Ramos (cell line): ENCODE results near the gene MTNR1B.

Source experiments
- in situ Hi-C: fragments of 300-500 bp; cut with MboI; formaldehyde crosslinking; loops from one replicate; pipeline ENCODE4 v1.14.3; 2022; ENCODE audit warnings: low sequenced_read_pairs; ENCODE audit not compliant: unreplicated experiment

Gene MTNR1B

GRCh38 chr11:92975285-92975684, 5.8 kb downstream of the MTNR1B start:
- in situ Hi-C loops: no loop called here

DNA sequence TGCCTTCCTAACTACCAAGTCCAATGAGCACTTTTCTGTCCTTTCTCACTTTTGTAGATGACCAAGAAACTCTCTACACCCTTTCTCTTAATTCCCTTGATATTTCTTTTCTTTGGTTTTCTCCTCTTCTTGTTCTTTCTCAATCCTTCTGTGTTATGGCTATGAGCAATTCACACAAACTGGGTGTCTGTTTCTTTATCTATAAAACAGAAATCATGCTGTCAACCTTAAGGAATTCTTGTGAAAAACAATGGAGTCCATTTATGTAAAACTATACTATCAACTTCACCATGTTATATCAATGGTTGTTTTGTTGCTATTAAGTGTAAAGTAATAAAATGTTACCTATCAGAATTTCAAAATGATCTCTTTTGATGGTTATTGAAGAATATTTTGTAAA, 7.2 kb downstream of the MTNR1B start:
- in situ Hi-C loops: no loop called here

- in situ Hi-C loops: no loop called here
These were observed 8.0 kb downstream of the MTNR1B start for GRCh38 chr11:92977401-92977800.

- in situ Hi-C loops: no loop called here
These were observed 9.0 kb downstream of the MTNR1B start for GRCh38 chr11:92978271-92979111.

DNA sequence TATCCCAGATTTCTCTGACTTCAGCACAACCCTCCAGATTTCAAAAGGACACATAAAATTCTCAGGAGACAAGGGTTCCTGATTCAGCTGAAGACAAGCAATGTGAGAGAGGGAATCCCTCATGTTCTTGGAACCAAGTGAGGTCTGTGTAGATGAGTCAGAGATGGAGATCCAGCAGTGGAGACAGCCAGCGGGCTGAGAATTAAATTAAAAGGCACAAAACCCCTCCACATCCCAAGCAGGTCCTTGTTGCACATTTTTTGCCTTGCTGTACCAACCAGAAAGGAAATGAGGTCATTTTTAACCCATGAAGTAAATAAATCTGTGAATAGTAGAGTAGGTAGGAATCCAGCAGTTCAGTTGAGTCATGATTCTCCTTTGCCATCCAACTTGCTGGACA, 9.7 kb downstream of the MTNR1B start:
- in situ Hi-C loops: no loop called here

- in situ Hi-C loops: no loop called here
These were observed 10.9 kb downstream of the MTNR1B start for GRCh38 chr11:92980312-92980711.

- in situ Hi-C loops: no loop called here
These were observed 12.1 kb downstream of the MTNR1B start for GRCh38 chr11:92981508-92982043.

DNA sequence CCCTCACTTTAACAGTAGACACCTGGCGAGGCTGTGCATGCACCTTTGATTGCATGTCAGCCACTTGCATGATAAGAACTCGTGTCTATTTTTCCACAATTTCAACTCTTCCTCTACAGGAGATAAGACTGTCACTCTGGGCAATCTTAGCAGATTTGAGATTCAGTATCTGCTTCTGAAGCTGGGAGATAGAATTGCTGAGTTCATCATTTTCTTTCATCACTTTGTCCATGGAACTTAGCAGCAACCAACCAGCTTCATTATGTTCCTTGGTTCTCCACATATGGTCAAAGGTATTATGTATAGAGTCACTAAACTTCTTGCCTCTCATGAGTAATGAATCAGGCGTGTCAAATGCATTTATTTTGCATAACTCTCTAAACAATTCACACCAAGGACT, 17.1 kb downstream of the MTNR1B start:
- in situ Hi-C loops: no loop called here

DNA sequence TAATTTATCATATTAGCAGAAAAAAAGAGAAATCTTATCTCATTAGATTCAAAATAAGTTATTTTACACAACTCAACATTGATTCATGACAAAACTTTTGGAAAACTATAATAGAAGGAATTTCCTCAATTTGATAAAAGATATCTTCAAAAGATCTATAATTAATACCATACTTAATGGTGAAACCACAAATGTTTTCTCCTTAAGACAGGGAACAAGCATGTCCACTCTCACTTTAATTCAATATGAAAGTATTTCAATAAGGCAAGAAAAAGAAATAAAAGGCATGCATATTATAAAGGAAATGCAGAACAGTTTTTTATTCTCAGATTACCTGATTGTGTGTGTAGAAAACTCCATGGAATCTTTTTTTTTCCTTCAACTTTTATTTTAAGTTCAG, 23.6 kb downstream of the MTNR1B start:
- in situ Hi-C loops: no loop called here

- in situ Hi-C loops: no loop called here
These were observed 31.3 kb downstream of the MTNR1B start for GRCh38 chr11:93000511-93001476.

- in situ Hi-C loops: no loop called here
These were observed 32.4 kb downstream of the MTNR1B start for GRCh38 chr11:93001806-93002205.

DNA sequence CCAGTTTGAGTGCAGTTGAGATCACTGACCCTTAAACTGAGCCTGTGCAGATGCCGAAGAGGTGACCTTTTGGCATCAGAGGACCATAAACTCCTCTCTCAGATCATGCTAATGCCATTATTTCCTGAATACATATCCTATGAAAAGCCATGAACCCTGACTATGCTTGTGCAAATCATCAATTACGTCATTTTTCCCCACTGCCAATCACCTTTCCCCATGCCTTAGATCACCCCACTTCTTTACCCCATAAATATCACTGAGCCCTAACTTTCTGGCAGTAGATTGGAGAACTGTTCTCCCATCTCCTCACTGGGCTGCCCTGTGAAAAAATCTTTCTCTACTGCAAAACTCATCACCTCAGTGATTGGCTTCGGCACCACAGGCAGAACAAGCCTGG, 32.9 kb downstream of the MTNR1B start:
- in situ Hi-C loops: no loop called here

- in situ Hi-C loops: no loop called here
These were observed 35.8 kb downstream of the MTNR1B start for GRCh38 chr11:93005239-93005638.

DNA sequence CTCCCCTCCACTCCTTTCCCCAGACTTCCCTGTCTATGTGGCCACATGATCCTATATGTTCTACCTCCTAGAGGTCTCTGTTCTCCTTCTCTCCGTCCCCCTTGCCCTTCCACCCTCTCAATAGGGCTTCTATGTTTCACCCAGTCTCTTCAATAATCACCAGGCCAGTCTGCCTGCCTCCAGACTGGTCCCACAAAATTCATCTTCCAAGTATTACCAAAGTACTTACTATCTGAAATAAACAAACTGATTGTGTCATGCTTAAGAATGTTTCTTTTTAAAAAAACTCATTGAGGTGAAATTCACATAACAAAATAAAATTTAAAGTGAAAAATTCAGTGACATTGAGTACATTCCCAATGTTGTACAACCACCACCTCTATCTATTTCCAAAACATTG, 44.2 kb downstream of the MTNR1B start:
- in situ Hi-C loops: no loop called here

GRCh38 chr11:93016595-93016994, 47.1 kb downstream of the MTNR1B start:
- in situ Hi-C loops: no loop called here

DNA sequence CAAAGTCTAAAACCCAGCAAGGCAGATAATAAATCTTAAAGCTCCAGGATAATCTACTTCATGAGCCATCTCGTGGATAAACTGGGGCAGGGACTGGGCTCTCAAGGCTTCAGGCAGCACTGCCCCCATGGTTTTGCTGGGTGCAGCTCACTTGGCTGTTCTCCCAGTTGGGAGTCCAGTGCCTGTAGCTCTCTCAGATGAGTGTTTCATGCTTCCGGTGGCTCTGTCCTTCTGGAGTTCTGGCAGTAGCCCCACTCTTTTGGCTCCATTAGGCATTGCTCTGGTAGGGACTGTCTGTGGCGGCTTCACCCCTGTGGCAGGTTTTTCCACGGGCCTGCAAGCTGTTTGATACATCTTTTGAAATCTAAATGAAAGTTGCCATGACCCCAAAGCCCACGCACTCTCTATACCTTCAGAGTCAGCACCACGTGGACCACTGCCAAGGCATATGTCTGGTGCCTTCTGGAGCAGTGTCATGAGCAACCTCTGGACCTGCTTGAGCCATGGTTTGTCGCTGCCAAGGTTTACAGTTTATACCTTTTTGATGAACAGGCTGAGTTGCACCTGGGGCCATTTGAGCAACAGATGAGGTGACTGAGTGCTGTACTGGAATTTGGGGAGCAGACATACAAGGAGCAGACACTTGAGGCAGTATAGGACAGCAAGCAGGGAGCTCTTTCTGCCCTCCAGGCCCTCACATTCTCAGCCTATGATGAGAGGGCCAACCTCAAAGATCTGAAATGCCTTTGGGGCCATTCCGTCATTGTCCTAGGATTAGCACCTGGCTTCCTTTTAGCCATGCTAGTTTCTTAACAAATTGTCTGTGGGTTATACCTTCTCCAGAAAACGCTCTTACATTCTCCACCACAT, 48.6 kb downstream of the MTNR1B start:
- in situ Hi-C loops: no loop called here

GRCh38 chr11:93020248-93021046, 51.0 kb downstream of the MTNR1B start:
- in situ Hi-C loops: no loop called here

DNA sequence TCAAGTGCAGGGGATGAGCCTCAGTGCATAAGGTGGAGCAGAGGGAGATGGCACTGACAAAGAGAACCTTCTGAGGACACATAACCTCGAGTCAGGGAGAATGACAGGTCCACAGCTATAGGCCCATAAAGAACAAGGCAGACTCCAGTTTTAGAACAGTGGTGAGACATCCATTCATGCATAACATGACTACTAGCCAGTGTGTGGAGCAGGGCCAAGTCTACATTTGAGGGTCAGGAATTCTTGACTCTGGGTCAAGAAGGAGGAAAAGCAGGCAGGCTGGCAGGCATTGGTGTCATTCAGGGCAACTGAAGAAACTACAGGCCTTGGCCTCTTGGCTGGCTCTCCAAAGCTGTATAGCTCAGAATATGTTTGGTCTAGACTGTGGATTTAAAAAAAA, 54.9 kb downstream of the MTNR1B start:
- in situ Hi-C loops: no loop called here

- in situ Hi-C loops: no loop called here
These were observed 56.3 kb downstream of the MTNR1B start for GRCh38 chr11:93025558-93026255.
